ENCODE measurements around the gene THUMPD3.

Gene THUMPD3, protein sequence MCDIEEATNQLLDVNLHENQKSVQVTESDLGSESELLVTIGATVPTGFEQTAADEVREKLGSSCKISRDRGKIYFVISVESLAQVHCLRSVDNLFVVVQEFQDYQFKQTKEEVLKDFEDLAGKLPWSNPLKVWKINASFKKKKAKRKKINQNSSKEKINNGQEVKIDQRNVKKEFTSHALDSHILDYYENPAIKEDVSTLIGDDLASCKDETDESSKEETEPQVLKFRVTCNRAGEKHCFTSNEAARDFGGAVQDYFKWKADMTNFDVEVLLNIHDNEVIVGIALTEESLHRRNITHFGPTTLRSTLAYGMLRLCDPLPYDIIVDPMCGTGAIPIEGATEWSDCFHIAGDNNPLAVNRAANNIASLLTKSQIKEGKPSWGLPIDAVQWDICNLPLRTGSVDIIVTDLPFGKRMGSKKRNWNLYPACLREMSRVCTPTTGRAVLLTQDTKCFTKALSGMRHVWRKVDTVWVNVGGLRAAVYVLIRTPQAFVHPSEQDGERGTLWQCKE

GRCh38 chr3:9362731-9363530 lies at the start of gene THUMPD3:
TSS of gene THUMPD3 (plus strand) at chr3:9363054. CDS start at chr3:9365069, 2,015 bp downstream.
- H3K36me3 ChIP-seq (ENCODE audit: control insufficient read depth in 5 of 5, insufficient read depth in 5 of 5, low read length in 5 of 5): peaks cover 14 to 25% (median 21%) of the 10 kb centered on the region in 5 donors
- H3K4me3 ChIP-seq (ENCODE audit: low read depth in 1 of 5, low read length in 5 of 5): peak within 1 kb of the TSS; percentile 90 to 94 (median 91)
- H3K9me3 ChIP-seq (ENCODE audit: control insufficient read depth in 5 of 5, low read length in 5 of 5): no peaks in the 10 kb centered on the region
- peaks cover 0 to 16% (median 13%) of the 10 kb centered on the region in 5 donors for H3K4me1 ChIP-seq (ENCODE audit: control insufficient read depth in 5 of 5, insufficient read depth in 5 of 5, low read length in 5 of 5)
- peak within 1 kb of the TSS; percentile 94 for H3K27ac ChIP-seq (ENCODE audit: low read depth, low read length)
- peak within 1 kb of the TSS; percentile 81 to 94 (median 92) for H3K9ac ChIP-seq (ENCODE audit: low read length in 5 of 5)
- no peaks in the 10 kb centered on the region for H3K27me3 ChIP-seq (ENCODE audit: control insufficient read depth in 5 of 5, insufficient read depth in 4 of 5, low read length in 5 of 5)

DNA sequence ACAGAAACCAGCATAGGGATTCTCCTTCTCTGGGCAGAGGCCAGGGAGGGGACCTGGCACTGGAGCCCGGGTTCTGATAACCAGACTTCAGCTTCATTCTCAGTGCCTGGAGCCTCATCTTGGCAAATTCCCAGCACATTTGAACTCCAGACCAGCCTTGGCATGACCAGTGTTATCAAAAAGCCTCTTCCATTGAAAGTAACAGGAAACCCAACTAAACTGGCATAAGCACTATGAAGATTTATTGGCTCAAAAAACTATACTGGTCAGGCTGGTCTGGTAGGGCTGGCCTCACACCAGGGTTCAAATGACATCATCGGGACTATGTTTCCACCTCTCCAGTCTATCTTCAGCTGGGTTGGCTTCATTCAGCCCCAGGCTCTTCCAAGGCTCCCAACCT lies 48.1 kb upstream of the THUMPD3 start:
- no peak overlapping the region for H3K4me3 ChIP-seq (ENCODE audit: low read depth in 1 of 5, low read length in 5 of 5)
- H3K27ac ChIP-seq (ENCODE audit: low read depth, low read length): no peak overlapping the region
- H3K4me1 ChIP-seq (ENCODE audit: control insufficient read depth in 5 of 5, insufficient read depth in 5 of 5, low read length in 5 of 5): peaks cover 4 to 23% (median 20%) of the 10 kb centered on the region in 5 donors
- H3K27me3 ChIP-seq (ENCODE audit: control insufficient read depth in 5 of 5, insufficient read depth in 4 of 5, low read length in 5 of 5): no peaks in the 10 kb centered on the region
- H3K36me3 ChIP-seq (ENCODE audit: control insufficient read depth in 5 of 5, insufficient read depth in 5 of 5, low read length in 5 of 5): no peaks in the 10 kb centered on the region
- H3K9ac ChIP-seq (ENCODE audit: low read length in 5 of 5): no peak overlapping the region
- no peaks in the 10 kb centered on the region for H3K9me3 ChIP-seq (ENCODE audit: control insufficient read depth in 5 of 5, low read length in 5 of 5)

DNA sequence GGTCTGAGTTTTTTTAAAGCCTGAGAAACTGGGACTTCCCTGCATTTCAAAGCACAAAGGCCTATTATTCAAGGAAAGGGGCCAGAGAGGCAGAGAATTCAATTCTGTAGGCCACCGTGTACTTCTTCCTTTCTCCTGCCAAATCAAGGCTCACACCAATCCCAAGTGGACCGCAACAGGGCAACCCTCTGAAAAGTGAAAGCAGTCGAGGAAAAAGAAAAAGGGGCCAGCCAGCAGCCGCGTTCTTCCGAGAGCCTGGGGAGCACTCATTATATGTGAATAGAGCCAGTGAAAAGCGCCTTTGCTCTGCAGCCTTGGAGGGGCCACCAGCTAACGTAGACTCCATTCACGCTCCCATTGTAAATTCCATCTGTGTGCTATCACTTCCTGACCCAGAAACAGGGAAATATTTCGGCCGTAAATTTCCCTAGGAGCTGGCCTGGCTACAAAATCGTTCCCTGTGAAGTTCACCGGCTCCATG lies 45.9 kb upstream of the THUMPD3 start:
- H3K4me3 ChIP-seq (ENCODE audit: low read depth in 1 of 5, low read length in 5 of 5): peak overlapping the region; percentile 49 to 64 (median 57)
- H3K27ac ChIP-seq (ENCODE audit: low read depth, low read length): peak overlapping the region; percentile 61
- no peaks in the 10 kb centered on the region for H3K9me3 ChIP-seq (ENCODE audit: control insufficient read depth in 5 of 5, low read length in 5 of 5)
- peak overlapping the region; percentile 3 to 57 (median 38) for H3K9ac ChIP-seq (ENCODE audit: low read length in 5 of 5)
- no peaks in the 10 kb centered on the region for H3K27me3 ChIP-seq (ENCODE audit: control insufficient read depth in 5 of 5, insufficient read depth in 4 of 5, low read length in 5 of 5)
- no peaks in the 10 kb centered on the region for H3K36me3 ChIP-seq (ENCODE audit: control insufficient read depth in 5 of 5, insufficient read depth in 5 of 5, low read length in 5 of 5)
- peaks cover 7 to 28% (median 24%) of the 10 kb centered on the region in 5 donors for H3K4me1 ChIP-seq (ENCODE audit: control insufficient read depth in 5 of 5, insufficient read depth in 5 of 5, low read length in 5 of 5)

DNA sequence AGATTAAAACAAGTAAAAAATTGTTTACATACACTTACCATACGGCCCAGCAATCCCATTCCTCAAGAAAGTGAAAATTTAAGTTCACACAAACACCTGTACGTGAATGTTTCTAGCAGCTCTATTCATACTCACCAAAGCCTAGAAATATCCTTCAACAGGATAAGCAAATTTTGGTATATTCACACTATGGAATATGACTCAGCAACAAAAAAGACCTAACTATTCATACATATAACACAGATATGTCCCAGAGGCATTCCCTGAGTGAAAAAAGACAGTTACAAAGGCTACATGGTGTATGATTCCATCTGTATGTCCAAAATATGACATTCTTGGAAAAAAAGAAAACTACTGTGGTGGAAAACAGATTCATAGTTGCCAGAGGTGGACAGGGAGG lies 40.1 kb upstream of the THUMPD3 start:
- Histone ChIP-seq H3K4me1 (ENCODE audit: control insufficient read depth in 5 of 5, insufficient read depth in 5 of 5, low read length in 5 of 5) (peaks cover 4 to 12% (median 9%) of the 10 kb centered on the region in 5 donors), H3K4me3 (ENCODE audit: low read depth in 1 of 5, low read length in 5 of 5) (no peak overlapping the region)

DNA sequence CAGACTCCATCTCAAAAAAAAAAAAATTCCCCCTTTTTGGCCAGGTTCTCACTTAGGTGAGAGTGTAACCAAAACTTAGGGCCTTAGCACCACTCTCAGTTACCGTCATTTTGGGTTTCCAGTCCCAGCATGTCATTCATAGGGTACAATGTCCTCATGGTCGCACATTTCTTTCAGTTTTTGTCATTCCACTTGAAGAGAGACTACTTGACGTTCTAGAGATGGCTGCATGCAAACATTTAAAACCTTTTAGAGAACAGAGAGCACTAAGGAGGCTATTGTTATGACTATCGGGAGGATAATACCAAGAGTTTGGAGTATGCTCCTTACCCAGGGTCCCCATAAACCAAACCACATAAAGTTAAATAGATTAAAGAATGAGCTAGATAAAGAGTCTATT lies 37.9 kb upstream of the THUMPD3 start:
- no peaks in the 10 kb centered on the region for H3K27me3 ChIP-seq (ENCODE audit: control insufficient read depth in 5 of 5, insufficient read depth in 4 of 5, low read length in 5 of 5)
- no peaks in the 10 kb centered on the region for H3K36me3 ChIP-seq (ENCODE audit: control insufficient read depth in 5 of 5, insufficient read depth in 5 of 5, low read length in 5 of 5)
- H3K4me1 ChIP-seq (ENCODE audit: control insufficient read depth in 5 of 5, insufficient read depth in 5 of 5, low read length in 5 of 5): peaks cover 5 to 20% (median 15%) of the 10 kb centered on the region in 5 donors
- no peak overlapping the region for H3K27ac ChIP-seq (ENCODE audit: low read depth, low read length)
- no peak overlapping the region for H3K9ac ChIP-seq (ENCODE audit: low read length in 5 of 5)
- no peak overlapping the region for H3K4me3 ChIP-seq (ENCODE audit: low read depth in 1 of 5, low read length in 5 of 5)
- peaks cover 0 to 3% (median 0%) of the 10 kb centered on the region in 5 donors for H3K9me3 ChIP-seq (ENCODE audit: control insufficient read depth in 5 of 5, low read length in 5 of 5)

More for the DNA sequence above, 40.1 kb upstream of the THUMPD3 start:
- H3K27ac ChIP-seq (ENCODE audit: low read depth, low read length): no peak overlapping the region
- peaks cover 0 to 3% (median 0%) of the 10 kb centered on the region in 5 donors for H3K9me3 ChIP-seq (ENCODE audit: control insufficient read depth in 5 of 5, low read length in 5 of 5)
- no peak overlapping the region for H3K9ac ChIP-seq (ENCODE audit: low read length in 5 of 5)
- no peaks in the 10 kb centered on the region for H3K27me3 ChIP-seq (ENCODE audit: control insufficient read depth in 5 of 5, insufficient read depth in 4 of 5, low read length in 5 of 5)
- H3K36me3 ChIP-seq (ENCODE audit: control insufficient read depth in 5 of 5, insufficient read depth in 5 of 5, low read length in 5 of 5): no peaks in the 10 kb centered on the region

- Histone ChIP-seq H3K4me1 (ENCODE audit: control insufficient read depth in 5 of 5, insufficient read depth in 5 of 5, low read length in 5 of 5) (peaks cover 3 to 40% (median 28%) of the 10 kb centered on the region in 5 donors), H3K36me3 (ENCODE audit: control insufficient read depth in 5 of 5, insufficient read depth in 5 of 5, low read length in 5 of 5) (no peaks in the 10 kb centered on the region), H3K4me3 (ENCODE audit: low read depth in 1 of 5, low read length in 5 of 5) (no peak overlapping the region), H3K9me3 (ENCODE audit: control insufficient read depth in 5 of 5, low read length in 5 of 5) (peaks cover 0 to 3% (median 0%) of the 10 kb centered on the region in 5 donors), H3K27ac (ENCODE audit: low read depth, low read length) (no peak overlapping the region), H3K9ac (ENCODE audit: low read length in 5 of 5) (no peak overlapping the region), H3K27me3 (ENCODE audit: control insufficient read depth in 5 of 5, insufficient read depth in 4 of 5, low read length in 5 of 5) (no peaks in the 10 kb centered on the region)
These were observed 35.3 kb upstream of the THUMPD3 start for GRCh38 chr3:9327578-9327977.

DNA sequence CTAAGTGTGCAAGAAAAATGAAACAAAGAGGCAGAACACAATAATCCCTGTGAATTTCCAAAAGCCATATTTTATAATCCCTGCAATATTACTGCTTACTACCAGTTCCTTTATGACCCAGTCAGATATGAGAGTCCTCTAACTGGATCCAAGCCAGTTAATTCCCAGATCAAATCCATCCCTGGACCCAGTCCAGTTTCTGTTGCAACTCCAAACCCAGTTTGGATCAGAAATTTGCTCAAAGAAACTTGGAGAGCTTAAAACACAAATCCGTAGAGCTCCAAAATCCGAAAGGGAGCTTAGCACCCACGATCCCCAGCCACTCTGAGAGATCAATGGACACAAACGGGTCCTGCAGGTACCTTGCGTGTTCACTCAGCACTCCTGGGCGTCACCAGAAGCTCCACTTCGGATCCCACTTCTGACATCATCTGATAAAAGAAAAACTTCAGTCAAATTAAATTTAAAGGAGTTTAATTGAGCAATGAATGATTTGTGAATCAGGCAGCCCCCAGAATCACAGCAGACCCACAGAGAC lies 32.6 kb upstream of the THUMPD3 start:
- Histone ChIP-seq H3K4me3 (ENCODE audit: low read depth in 1 of 5, low read length in 5 of 5) (peak overlapping the region in 1 of 5 donors; percentile 22), H3K4me1 (ENCODE audit: control insufficient read depth in 5 of 5, insufficient read depth in 5 of 5, low read length in 5 of 5) (peaks cover 3 to 43% (median 31%) of the 10 kb centered on the region in 5 donors), H3K9me3 (ENCODE audit: control insufficient read depth in 5 of 5, low read length in 5 of 5) (peaks cover 0 to 3% (median 0%) of the 10 kb centered on the region in 5 donors), H3K9ac (ENCODE audit: low read length in 5 of 5) (no peak overlapping the region), H3K27ac (ENCODE audit: low read depth, low read length) (peak overlapping the region; percentile 54), H3K27me3 (ENCODE audit: control insufficient read depth in 5 of 5, insufficient read depth in 4 of 5, low read length in 5 of 5) (no peaks in the 10 kb centered on the region), H3K36me3 (ENCODE audit: control insufficient read depth in 5 of 5, insufficient read depth in 5 of 5, low read length in 5 of 5) (no peaks in the 10 kb centered on the region)

DNA sequence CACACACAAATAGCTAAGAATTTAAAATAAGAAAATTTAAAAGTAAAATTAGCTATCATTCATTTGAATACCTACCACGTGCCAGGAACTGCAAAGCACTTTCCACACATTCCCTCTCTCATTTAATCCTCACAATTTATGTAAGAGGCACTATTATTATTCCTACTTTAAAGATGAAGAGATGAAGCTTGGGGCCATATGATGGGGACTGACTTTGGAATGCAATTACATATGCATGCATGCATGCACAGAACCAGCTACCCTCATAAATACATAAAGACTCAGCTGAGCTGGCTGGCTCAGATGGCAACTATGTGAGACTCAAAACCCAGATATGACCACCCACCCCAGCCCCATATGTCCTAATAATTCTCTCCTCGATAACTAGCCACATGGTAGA lies 31.7 kb upstream of the THUMPD3 start:
- Histone ChIP-seq H3K9ac (ENCODE audit: low read length in 5 of 5) (no peak overlapping the region), H3K27ac (ENCODE audit: low read depth, low read length) (peak overlapping the region; percentile 54), H3K9me3 (ENCODE audit: control insufficient read depth in 5 of 5, low read length in 5 of 5) (peaks cover 0 to 3% (median 0%) of the 10 kb centered on the region in 5 donors), H3K4me1 (ENCODE audit: control insufficient read depth in 5 of 5, insufficient read depth in 5 of 5, low read length in 5 of 5) (peaks cover 3 to 43% (median 31%) of the 10 kb centered on the region in 5 donors), H3K36me3 (ENCODE audit: control insufficient read depth in 5 of 5, insufficient read depth in 5 of 5, low read length in 5 of 5) (no peaks in the 10 kb centered on the region), H3K27me3 (ENCODE audit: control insufficient read depth in 5 of 5, insufficient read depth in 4 of 5, low read length in 5 of 5) (no peaks in the 10 kb centered on the region), H3K4me3 (ENCODE audit: low read depth in 1 of 5, low read length in 5 of 5) (no peak overlapping the region)

DNA sequence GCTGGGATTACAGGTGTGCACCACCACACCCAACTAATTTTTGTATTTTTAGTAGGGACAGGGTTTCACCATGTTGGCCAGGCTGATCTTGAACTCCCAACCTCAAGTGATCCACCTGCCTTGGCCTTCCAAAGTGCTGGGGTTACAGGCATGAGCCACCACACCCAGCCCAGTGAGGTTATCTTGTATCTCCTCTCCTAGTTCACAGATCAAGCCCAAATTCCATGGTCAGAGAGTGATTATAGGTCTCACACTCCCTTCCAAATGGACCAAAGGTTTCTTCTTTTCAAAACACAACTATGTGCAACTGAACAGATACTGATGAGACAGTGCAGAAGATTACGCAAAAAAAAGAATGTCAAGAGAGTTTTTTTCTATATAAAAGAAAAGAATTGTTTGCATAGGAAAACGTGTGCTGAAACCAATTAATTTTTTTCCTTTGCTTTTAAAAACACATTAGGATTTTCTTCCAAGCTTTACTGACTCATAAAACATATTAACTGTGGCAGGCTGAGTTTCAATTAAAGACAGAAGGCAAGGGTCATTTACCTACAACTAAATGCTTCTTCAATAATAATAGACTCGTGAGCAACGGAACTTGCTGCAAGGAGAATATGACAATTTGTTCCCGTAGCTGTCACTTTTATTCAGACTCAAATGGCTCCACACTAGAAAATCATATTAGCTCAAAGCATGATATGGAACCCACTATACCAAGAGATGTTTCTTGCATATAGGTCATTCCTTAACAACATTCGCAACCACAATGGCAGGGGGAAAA lies 30.4 kb upstream of the THUMPD3 start:
- no peak overlapping the region for H3K4me3 ChIP-seq (ENCODE audit: low read depth in 1 of 5, low read length in 5 of 5)
- H3K27ac ChIP-seq (ENCODE audit: low read depth, low read length): no peak overlapping the region
- H3K27me3 ChIP-seq (ENCODE audit: control insufficient read depth in 5 of 5, insufficient read depth in 4 of 5, low read length in 5 of 5): no peaks in the 10 kb centered on the region
- no peak overlapping the region for H3K9ac ChIP-seq (ENCODE audit: low read length in 5 of 5)
- no peaks in the 10 kb centered on the region for H3K36me3 ChIP-seq (ENCODE audit: control insufficient read depth in 5 of 5, insufficient read depth in 5 of 5, low read length in 5 of 5)
- peaks cover 0 to 3% (median 0%) of the 10 kb centered on the region in 5 donors for H3K9me3 ChIP-seq (ENCODE audit: control insufficient read depth in 5 of 5, low read length in 5 of 5)
- H3K4me1 ChIP-seq (ENCODE audit: control insufficient read depth in 5 of 5, insufficient read depth in 5 of 5, low read length in 5 of 5): peaks cover 3 to 43% (median 31%) of the 10 kb centered on the region in 5 donors
